Thoracic aorta (tissue), 2 donors: ENCODE data around the gene SLC8A1. TPM values are rescaled to one million over a fixed set of nuclear protein-coding genes. Genes with fewer than 3 reads are reported as not detected.

Experiments
- ATAC-seq: fragments of 150-250 bp; one replicate; pipeline ENCODE4 v1.8.0; 2017; ENCODE audit warnings: low read depth; ENCODE audit not compliant: insufficient number of reproducible peaks, low FRiP score
- DNase-seq: peaks from one replicate; pipeline ENCODE4 v3.0.0-alpha.2; 2020; ENCODE audit warnings: low spot score
- H3K27ac ChIP-seq, 2 donors: fragments of 200-600 bp; sonication (generic); 1 replicate in 1 of 2; 2 replicates in 1 of 2; pipeline ENCODE4 v1.5.1; 2016; ENCODE audit warnings: mild to moderate bottlenecking in 2 of 2, moderate library complexity in 2 of 2
- H3K27me3 ChIP-seq: fragments of 200-600 bp; sonication (generic); replicated peaks from 2 replicates; pipeline ENCODE4 v1.6.0; 2016; ENCODE audit warnings: mild to moderate bottlenecking; ENCODE audit not compliant: insufficient read depth
- H3K36me3 ChIP-seq: fragments of 200-600 bp; sonication (generic); one replicate; pipeline ENCODE4 v1.5.1; 2016
- H3K4me1 ChIP-seq, 2 donors: fragments of 200-600 bp; sonication (generic); 1 replicate in 1 of 2; 2 replicates in 1 of 2; pipeline versions ENCODE4 v1.5.1 to v1.6.0; 2016; ENCODE audit warnings: low read depth in 2 of 2, mild to moderate bottlenecking in 1 of 2; ENCODE audit not compliant: control insufficient read depth in 1 of 2
- H3K4me3 ChIP-seq: fragments of 200-600 bp; sonication (generic); 2 replicates; pipeline ENCODE4 v1.5.1; 2016; ENCODE audit warnings: mild to moderate bottlenecking
- H3K9me3 ChIP-seq: fragments of 200-600 bp; sonication (generic); 2 replicates; pipeline ENCODE4 v1.5.1; 2016
- total RNA-seq, 2 donors: library from RNA; depleted of rRNA; stranded (reverse); fragments of >200 nt; gene quantifications; one replicate each; pipeline versions ENCODE4 v1.1.0 to v1.2.3, GENCODE V29; 2016
- TF ChIP-seq, protein P1 (sequence below): fragments of 200-600 bp; sonication (generic); IDR thresholded peaks from one replicate; pipeline ENCODE4 v1.5.1; 2019; ENCODE audit warnings: antibody characterized with exemption

SLC8A1 gene
- total RNA-seq, 2 donors from 2014 or later, result 13.7 to 31.2 TPM

DNA sequence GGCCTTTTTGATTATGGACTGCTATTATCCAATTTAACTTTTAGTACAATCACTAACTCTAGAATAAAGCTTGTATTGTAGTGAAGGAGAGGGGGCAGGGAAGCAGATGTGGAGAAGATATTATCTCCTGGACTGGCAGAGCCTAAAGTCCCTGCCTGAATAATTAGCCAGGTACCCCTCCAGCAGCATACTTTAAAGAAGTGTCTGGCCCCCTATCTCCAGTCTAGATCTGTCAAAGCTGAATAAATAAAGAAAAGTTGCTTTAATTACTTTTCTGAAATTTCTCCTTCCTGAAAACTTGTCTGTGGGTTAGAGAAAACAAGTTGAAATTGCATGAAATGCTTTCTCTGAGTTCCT is 258.2 kb downstream of the SLC8A1 start:
- Histone ChIP-seq H3K9me3 (no peaks in the 10 kb centered on the region), H3K4me1 (no peaks in the 10 kb centered on the region), H3K36me3 (no peaks in the 10 kb centered on the region), H3K27ac (no peak overlapping the region), H3K27me3 (no peaks in the 10 kb centered on the region), H3K4me3 (no peak overlapping the region)
- TF ChIP-seq, protein P1, sequence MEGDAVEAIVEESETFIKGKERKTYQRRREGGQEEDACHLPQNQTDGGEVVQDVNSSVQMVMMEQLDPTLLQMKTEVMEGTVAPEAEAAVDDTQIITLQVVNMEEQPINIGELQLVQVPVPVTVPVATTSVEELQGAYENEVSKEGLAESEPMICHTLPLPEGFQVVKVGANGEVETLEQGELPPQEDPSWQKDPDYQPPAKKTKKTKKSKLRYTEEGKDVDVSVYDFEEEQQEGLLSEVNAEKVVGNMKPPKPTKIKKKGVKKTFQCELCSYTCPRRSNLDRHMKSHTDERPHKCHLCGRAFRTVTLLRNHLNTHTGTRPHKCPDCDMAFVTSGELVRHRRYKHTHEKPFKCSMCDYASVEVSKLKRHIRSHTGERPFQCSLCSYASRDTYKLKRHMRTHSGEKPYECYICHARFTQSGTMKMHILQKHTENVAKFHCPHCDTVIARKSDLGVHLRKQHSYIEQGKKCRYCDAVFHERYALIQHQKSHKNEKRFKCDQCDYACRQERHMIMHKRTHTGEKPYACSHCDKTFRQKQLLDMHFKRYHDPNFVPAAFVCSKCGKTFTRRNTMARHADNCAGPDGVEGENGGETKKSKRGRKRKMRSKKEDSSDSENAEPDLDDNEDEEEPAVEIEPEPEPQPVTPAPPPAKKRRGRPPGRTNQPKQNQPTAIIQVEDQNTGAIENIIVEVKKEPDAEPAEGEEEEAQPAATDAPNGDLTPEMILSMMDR, result no peak
- ATAC-seq (no peak), DNase-seq (no peak)

DNA sequence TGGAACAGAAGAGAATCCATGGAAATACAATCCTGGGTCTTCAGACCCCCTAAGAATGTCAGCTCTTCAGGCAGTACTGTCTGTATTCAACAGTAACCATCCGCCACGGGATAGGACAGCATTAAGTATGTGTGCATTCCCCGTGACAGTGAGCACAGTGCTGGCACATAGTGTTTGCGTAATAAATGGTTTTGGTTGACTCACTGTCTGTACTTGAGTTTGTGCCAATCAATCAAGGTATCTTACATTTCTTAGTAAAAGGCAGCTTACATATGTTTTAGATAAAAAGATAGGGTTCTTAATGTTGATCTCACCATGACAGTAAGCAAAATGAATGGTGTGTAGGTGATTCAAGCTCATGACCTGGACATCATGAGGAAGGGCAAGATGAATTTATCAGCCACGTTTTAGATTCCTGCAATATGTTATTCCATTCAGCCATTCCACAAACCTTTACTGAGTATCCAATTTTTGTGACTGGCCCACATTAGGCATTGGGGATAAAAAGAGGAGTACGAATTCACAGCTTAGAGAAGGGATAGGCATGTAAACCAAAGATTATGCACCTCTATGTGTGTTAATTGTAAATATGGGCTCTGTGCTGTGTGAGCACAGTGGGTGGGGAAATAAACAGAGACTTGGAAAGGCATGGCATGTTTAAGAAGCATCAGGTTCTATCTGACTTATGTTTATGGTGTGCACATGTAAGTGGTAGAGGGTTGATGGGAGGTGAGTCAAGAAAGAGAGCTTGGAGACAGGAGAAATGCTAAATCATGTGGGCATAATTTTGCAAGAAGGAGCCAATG is 258.8 kb downstream of the SLC8A1 start:
- Histone ChIP-seq H3K27me3 (no peaks in the 10 kb centered on the region), H3K27ac (no peak overlapping the region), H3K9me3 (no peaks in the 10 kb centered on the region), H3K4me3 (no peak overlapping the region), H3K4me1 (no peaks in the 10 kb centered on the region), H3K36me3 (no peaks in the 10 kb centered on the region)
- DNase-seq (no peak), ATAC-seq (no peak)
- TF ChIP-seq, protein P1, result no peak

DNA sequence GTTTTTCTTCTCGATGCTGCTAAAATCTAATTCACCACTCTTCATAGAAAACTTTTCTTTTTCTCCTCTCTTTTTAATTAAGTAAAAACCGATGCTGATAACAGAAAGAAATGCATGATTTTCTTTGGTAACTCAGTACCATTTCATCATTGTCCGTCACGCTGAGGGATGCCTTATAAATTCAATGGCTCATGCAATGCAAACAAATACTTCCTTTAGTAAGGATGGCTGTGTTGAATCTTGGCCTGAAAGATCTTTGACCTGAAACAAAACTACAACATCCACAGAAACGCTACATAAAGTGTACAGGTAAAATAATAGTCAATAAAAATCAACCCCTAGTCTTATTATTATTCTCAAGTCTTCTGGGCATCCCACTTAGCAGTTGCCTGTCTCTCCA is 261.4 kb downstream of the SLC8A1 start:
- DNase-seq (no peak), ATAC-seq (no peak)
- H3K27ac ChIP-seq, result no peak overlapping the region
- no peaks in the 10 kb centered on the region for H3K27me3 ChIP-seq
- no peaks in the 10 kb centered on the region for H3K4me1 ChIP-seq
- TF ChIP-seq, protein P1, result no peak
- H3K4me3 ChIP-seq, result no peak overlapping the region
- H3K9me3 ChIP-seq, result no peaks in the 10 kb centered on the region
- no peaks in the 10 kb centered on the region for H3K36me3 ChIP-seq

DNA sequence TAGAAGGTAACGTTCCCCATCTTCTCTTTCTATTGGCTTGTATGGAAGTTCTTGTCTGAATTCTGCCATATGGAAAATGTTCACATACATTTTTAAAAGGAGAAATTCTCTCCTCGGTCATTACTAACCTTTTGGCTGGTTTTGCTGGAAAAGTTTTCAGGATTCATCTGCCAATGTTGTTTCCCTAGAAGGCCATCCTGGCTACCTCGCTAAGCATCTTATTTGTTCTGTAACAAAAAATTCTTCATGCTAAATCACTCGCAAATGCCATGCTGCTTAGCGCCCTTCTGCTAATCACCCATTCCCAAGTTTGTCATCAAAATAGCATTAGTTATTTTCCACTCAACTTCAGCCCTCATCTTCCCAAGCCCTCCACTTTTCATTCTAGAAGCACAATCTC is 262.0 kb downstream of the SLC8A1 start:
- H3K4me1 ChIP-seq, result no peaks in the 10 kb centered on the region
- DNase-seq (no peak), ATAC-seq (no peak)
- H3K4me3 ChIP-seq, result no peak overlapping the region
- TF ChIP-seq, protein P1, result no peak
- H3K27ac ChIP-seq, result no peak overlapping the region
- no peaks in the 10 kb centered on the region for H3K9me3 ChIP-seq
- H3K27me3 ChIP-seq, result no peaks in the 10 kb centered on the region
- H3K36me3 ChIP-seq, result no peaks in the 10 kb centered on the region

DNA sequence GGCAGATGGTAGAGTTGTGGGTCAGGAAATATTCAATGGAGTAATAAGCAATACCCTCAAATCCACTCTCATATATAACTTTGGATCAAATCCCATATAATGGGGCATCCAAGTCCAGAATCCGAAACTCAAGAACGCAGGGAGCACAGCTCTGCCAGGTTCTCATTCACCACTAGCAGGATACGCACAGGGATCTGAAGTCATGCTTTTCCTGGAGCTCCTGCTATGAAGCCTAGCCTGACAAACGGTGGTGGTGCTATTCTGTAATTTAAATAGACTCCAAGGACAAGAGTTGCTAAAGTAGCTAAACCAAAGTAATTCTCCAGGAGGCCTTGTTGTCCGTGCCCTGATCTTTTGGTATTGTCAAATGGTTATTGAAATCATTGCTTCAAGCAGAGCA is 264.8 kb downstream of the SLC8A1 start:
- no peak overlapping the region for H3K4me3 ChIP-seq
- peaks cover 0 to under 1% of the 10 kb centered on the region in 2 donors for H3K4me1 ChIP-seq
- no peaks in the 10 kb centered on the region for H3K27me3 ChIP-seq
- DNase-seq, result no peak
- H3K36me3 ChIP-seq, result no peaks in the 10 kb centered on the region
- no peak overlapping the region for H3K27ac ChIP-seq
- H3K9me3 ChIP-seq, result no peaks in the 10 kb centered on the region
- ATAC-seq, result no peak
- TF ChIP-seq, protein P1, result no peak
